A673 (cell line): Measurements from ENCODE around the gene MKX. TPM values are rescaled to one million over a fixed set of nuclear protein-coding genes. Genes with fewer than 3 reads are reported as not detected.

Experiments
- BruUV-seq: library from RNA; stranded (reverse); fragments of 400-500 nt; replicated peaks from 2 replicates; lab custom pipeline; 2021; lab: Mats Ljungman, UMichigan
- CTCF ChIA-PET: fragments of 300-600 bp; sonication (Branson Sonifier 250); formaldehyde crosslinking; loops from one replicate; lab custom pipeline; 2022; ENCODE audit warnings: antibody characterized with exemption; lab: Charles Lee
- POLR2A ChIA-PET: fragments of 300-600 bp; sonication (Branson Sonifier 250); formaldehyde crosslinking; loops from one replicate; lab custom pipeline; 2022; ENCODE audit warnings: antibody characterized with exemption; ENCODE audit not compliant: low non-redundant PET; lab: Charles Lee
- DNase-seq: peaks from one replicate; pipeline ENCODE4 v3.0.0-alpha.2; 2015; ENCODE audit warnings: low spot score
- H3K27ac ChIP-seq: fragments of 200-600 bp; sonication (generic); 2 replicates; pipeline ENCODE4 v1.5.1; 2016; ENCODE audit warnings: mixed run types, low read depth, mild to moderate bottlenecking, mixed read lengths, antibody characterized with exemption, low read length; ENCODE audit not compliant: poor library complexity, severe bottlenecking
- H3K27me3 ChIP-seq: fragments of 200-600 bp; sonication (generic); replicated peaks from 2 replicates; pipeline ENCODE4 v1.6.1; 2017; ENCODE audit warnings: mixed run types, low read depth, mild to moderate bottlenecking, mixed read lengths, antibody characterized with exemption, low read length; ENCODE audit not compliant: insufficient read depth, poor library complexity
- H3K36me3 ChIP-seq: fragments of 200-600 bp; sonication (generic); 2 replicates; pipeline ENCODE4 v1.6.1; 2016; ENCODE audit warnings: mixed run types, mild to moderate bottlenecking, mixed read lengths, antibody characterized with exemption, low read length; ENCODE audit not compliant: insufficient read depth, poor library complexity, severe bottlenecking
- H3K4me1 ChIP-seq: fragments of 200-600 bp; sonication (generic); 2 replicates; pipeline ENCODE4 v1.6.1; 2017; ENCODE audit warnings: mixed run types, mild to moderate bottlenecking, mixed read lengths, antibody characterized with exemption, low read length; ENCODE audit not compliant: insufficient read depth, poor library complexity, severe bottlenecking
- H3K4me3 ChIP-seq: fragments of 200-600 bp; sonication (generic); 2 replicates; pipeline ENCODE4 v1.5.1; 2016; ENCODE audit warnings: low read depth, mixed run types, mild to moderate bottlenecking, mixed read lengths, low read length; ENCODE audit not compliant: poor library complexity, severe bottlenecking
- H3K9me3 ChIP-seq: fragments of 200-600 bp; sonication (generic); 2 replicates; pipeline ENCODE4 v1.6.1; 2016; ENCODE audit warnings: mixed run types, low read depth, mild to moderate bottlenecking, mixed read lengths, antibody characterized with exemption, low read length; ENCODE audit not compliant: poor library complexity, severe bottlenecking
- CTCF ChIP-seq: fragments of 300-800, 200-600 bp; sonication (generic); conservative IDR thresholded peaks from 2 replicates; pipeline ENCODE4 v1.5.1; 2017; ENCODE audit warnings: low read depth, mild to moderate bottlenecking, antibody characterized with exemption, low read length, moderate library complexity, mixed read lengths
- EZH2 ChIP-seq: fragments of 200-600 bp; sonication (generic); IDR thresholded peaks from 2 replicates; pipeline ENCODE4 v1.6.1; 2017; ENCODE audit warnings: borderline replicate concordance, low read depth, mild to moderate bottlenecking, mixed read lengths, antibody characterized with exemption, low read length; ENCODE audit not compliant: poor library complexity, severe bottlenecking
- intact Hi-C: fragments of 100-400 bp; cut with micrococcal nuclease; formaldehyde crosslinking; loops from one replicate; pipeline ENCODE4 v1.10.0; 2022; ENCODE audit not compliant: unreplicated experiment
- total RNA-seq: library from RNA; stranded (reverse); gene quantifications from 2 replicates; pipeline ENCODE4 v1.2.3, GENCODE V29; 2021

The MKX gene
- total RNA-seq, 1 experiment from 2014 or later = 0.09 TPM

GRCh38 chr10:27663621-27664020 is 82.0 kb downstream of the MKX start:
- no peaks in the 10 kb centered on the region for H3K36me3 ChIP-seq
- H3K27ac ChIP-seq = no peak overlapping the region
- intact Hi-C loops = no loop called here
- ChIA-PET POLR2A (no interaction called here), CTCF (no interaction called here)
- no peak for TF ChIP-seq CTCF
- TF ChIP-seq EZH2 = no peak
- DNase-seq = no peak
- H3K4me3 ChIP-seq = no peak overlapping the region
- peaks cover 47% of the 10 kb centered on the region for H3K27me3 ChIP-seq
- H3K4me1 ChIP-seq = no peaks in the 10 kb centered on the region
- peaks cover 3% of the 10 kb centered on the region for H3K9me3 ChIP-seq
- BruUV-seq = no TSS peak

GRCh38 chr10:27661514-27662286 is 83.9 kb downstream of the MKX start:
- Histone ChIP-seq H3K27ac (no peak overlapping the region), H3K4me3 (no peak overlapping the region), H3K36me3 (no peaks in the 10 kb centered on the region), H3K9me3 (peaks cover 1% of the 10 kb centered on the region), H3K4me1 (no peaks in the 10 kb centered on the region), H3K27me3 (peaks cover 43% of the 10 kb centered on the region)
- peak; percentile 65 for DNase-seq
- no TSS peak for BruUV-seq
- ChIA-PET CTCF (interaction anchor here (0.7 to 0.8 kb wide), 2 partner anchors 8 to 121 kb away, joined by 3 to 5 read pairs; no protein-coding TSS in a partner anchor), POLR2A (interaction anchor here (0.7 kb wide), 1 partner anchor 405 kb away, joined by 4 read pairs; no protein-coding TSS in a partner anchor)
- TF ChIP-seq CTCF (no peak), EZH2 (no peak)
- intact Hi-C loops = no loop called here

- ChIA-PET CTCF (no interaction called here), POLR2A (no interaction called here)
- peaks cover 40% of the 10 kb centered on the region for H3K27me3 ChIP-seq
- no peaks in the 10 kb centered on the region for H3K9me3 ChIP-seq
- TF ChIP-seq CTCF = no peak
- no peak for DNase-seq
- H3K27ac ChIP-seq = no peak overlapping the region
- H3K4me1 ChIP-seq = no peaks in the 10 kb centered on the region
- no peak overlapping the region for H3K4me3 ChIP-seq
- intact Hi-C loops = no loop called here
- no TSS peak for BruUV-seq
- H3K36me3 ChIP-seq = no peaks in the 10 kb centered on the region
Measured at GRCh38 chr10:27660711-27661110, 84.9 kb downstream of the MKX start.
